Esophagus squamous epithelium (tissue), 4 donors: ENCODE measurements around the gene PIGT.

ENCODE experiments used
- CTCF ChIP-seq, 6 experiments: fragments of 450-650 bp in 4 of 6; fragments of 200-600 bp in 2 of 6; sonication (generic) in 2 of 6; IDR thresholded peaks; one replicate each; pipeline ENCODE4 v1.5.1; 2016 to 2019; ENCODE audit warnings: antibody characterized with exemption in 6 of 6, mild to moderate bottlenecking in 4 of 6, moderate library complexity in 4 of 6
- POLR2A ChIP-seq, 4 donors: fragments of 450-650 bp; IDR thresholded peaks; one replicate each; pipeline ENCODE4 v1.6.1; 2017; ENCODE audit warnings: antibody characterized with exemption in 4 of 4, mild to moderate bottlenecking in 4 of 4, moderate library complexity in 3 of 4

- TF ChIP-seq CTCF (IDR thresholded peaks at IDR 0.05) (no peak), POLR2A (IDR thresholded peaks at IDR 0.05) (no peak)
Observed at GRCh38 chr20:45399018-45399417, 16.9 kb upstream of the PIGT start.
